Endothelial cell of umbilical vein (primary cell): Measurements from ENCODE around the gene CACNA1E. TPM values are rescaled to one million over a fixed set of nuclear protein-coding genes. Genes with fewer than 3 reads are reported as not detected.

Experiments
- BruUV-seq: library from RNA; stranded (reverse); fragments of 400-500 nt; replicated peaks from 2 replicates; lab custom pipeline; 2021; lab: Mats Ljungman, UMichigan
- CTCF ChIA-PET: fragments of 300-600, 350-600 bp; sonication (Branson Sonifier 250); formaldehyde crosslinking; loops from one replicate; lab custom pipeline; 2021; ENCODE audit warnings: antibody characterized with exemption, inconsistent platforms; lab: Charles Lee
- POLR2A ChIA-PET: fragments of 300-600, 350-600 bp; sonication (Branson Sonifier 250); formaldehyde crosslinking; loops from one replicate; lab custom pipeline; 2021; ENCODE audit warnings: antibody characterized with exemption, inconsistent platforms; lab: Charles Lee
- DNase-seq: peaks from one replicate; pipeline ENCODE4 v3.0.0-alpha.2; 2011; ENCODE audit warnings: low read depth, low spot score
- FAIRE-seq: peaks from 2 replicates; lab custom pipeline; 2011; peaks lifted over from hg19 to GRCh38; lab: Jason Lieb, UNC
- H2AFZ ChIP-seq: 2 replicates; pipeline ENCODE4 v1.6.0; 2012; ENCODE audit warnings: low read depth, low read length, control low read depth, inconsistent platforms
- H3K27ac ChIP-seq: 2 replicates; pipeline ENCODE4 v1.5.1; 2011; ENCODE audit warnings: low read depth, mild to moderate bottlenecking, control low read depth, low read length, moderate library complexity; ENCODE audit not compliant: insufficient read depth
- H3K27me3 ChIP-seq, 2 experiments: 2 replicates each; pipeline versions ENCODE4 v1.6.0 to v1.6.1; 2011; ENCODE audit warnings: low read length in 2 of 2, mixed read lengths in 1 of 2; ENCODE audit not compliant: control insufficient read depth in 2 of 2, insufficient read depth in 2 of 2
- H3K36me3 ChIP-seq, 2 experiments: 2 replicates in 1 of 2; 3 replicates in 1 of 2; pipeline ENCODE4 v1.5.1; 2011; ENCODE audit warnings: low read length in 2 of 2, mild to moderate bottlenecking in 1 of 2, moderate library complexity in 1 of 2; ENCODE audit not compliant: control insufficient read depth in 2 of 2, insufficient read depth in 2 of 2; ENCODE audit errors: extremely low read depth in 1 of 2
- H3K4me1 ChIP-seq: 3 replicates; pipeline ENCODE4 v1.5.1; 2011; ENCODE audit warnings: mild to moderate bottlenecking, low read length; ENCODE audit not compliant: control insufficient read depth, insufficient read depth; ENCODE audit errors: extremely low read depth
- H3K4me2 ChIP-seq: 2 replicates; pipeline ENCODE4 v1.6.1; 2011; ENCODE audit warnings: low read length, control low read depth, mixed read lengths; ENCODE audit not compliant: insufficient read depth
- H3K4me3 ChIP-seq, 3 experiments: fragments of 200-600 bp in 1 of 3; sonication (generic), shearing (Covaris generic) in 1 of 3; replicated peaks in 1 of 3; 2 replicates each; pipeline ENCODE4 v1.5.1; 2011 to 2016; ENCODE audit warnings: control low read depth in 3 of 3, low read length in 3 of 3, mild to moderate bottlenecking in 2 of 3, inconsistent platforms in 1 of 3, low read depth in 1 of 3, moderate library complexity in 1 of 3; ENCODE audit not compliant: insufficient read depth in 1 of 3
- H3K79me2 ChIP-seq: 2 replicates; pipeline ENCODE4 v1.6.0; 2012; ENCODE audit warnings: low read length, inconsistent platforms; ENCODE audit not compliant: control insufficient read depth, insufficient read depth
- H3K9ac ChIP-seq: replicated peaks from 2 replicates; pipeline ENCODE3; 2011; ENCODE audit warnings: low read length, control low read depth; ENCODE audit not compliant: insufficient read depth; ENCODE audit errors: extremely low read depth
- H3K9me1 ChIP-seq: replicated peaks from 3 replicates; pipeline ENCODE4 v1.6.0; 2011; ENCODE audit warnings: mild to moderate bottlenecking, low read length; ENCODE audit not compliant: control insufficient read depth, insufficient read depth; ENCODE audit errors: extremely low read depth
- H3K9me3 ChIP-seq: replicated peaks from 2 replicates; pipeline ENCODE4 v1.5.1; 2012; ENCODE audit warnings: low read length, inconsistent platforms; ENCODE audit not compliant: control insufficient read depth, insufficient read depth
- H4K20me1 ChIP-seq: replicated peaks from 2 replicates; pipeline ENCODE3; 2011; ENCODE audit warnings: mild to moderate bottlenecking, low read length; ENCODE audit not compliant: control insufficient read depth, insufficient read depth; ENCODE audit errors: extremely low read depth
- EZH2 ChIP-seq: IDR thresholded peaks from 2 replicates; pipeline ENCODE4 v1.6.1; 2012; ENCODE audit warnings: borderline replicate concordance, low read depth, mild to moderate bottlenecking, moderate library complexity, low read length, inconsistent platforms; ENCODE audit not compliant: severe bottlenecking
- FOS ChIP-seq: IDR thresholded peaks from 2 replicates; pipeline ENCODE4 v1.6.1; 2011; ENCODE audit warnings: mild to moderate bottlenecking, low read length, moderate library complexity, borderline replicate concordance; ENCODE audit not compliant: insufficient read depth
- GATA2 ChIP-seq: IDR thresholded peaks from 2 replicates; pipeline ENCODE4 v1.7.0; 2011; ENCODE audit warnings: low read depth, mild to moderate bottlenecking, moderate library complexity, mixed read lengths, low read length; ENCODE audit not compliant: insufficient read length, insufficient read depth
- JUN ChIP-seq: IDR thresholded peaks from 2 replicates; pipeline ENCODE4 v1.6.1; 2011; ENCODE audit warnings: borderline replicate concordance, low read depth; ENCODE audit not compliant: insufficient read length, insufficient read depth
- MYC ChIP-seq: IDR thresholded peaks from one replicate; pipeline ENCODE4 v1.6.1; 2011; ENCODE audit warnings: mild to moderate bottlenecking, low read depth, low read length
- POLR2A ChIP-seq: IDR thresholded peaks from 2 replicates; pipeline ENCODE4 v1.6.1; 2012; ENCODE audit warnings: low read depth, mild to moderate bottlenecking, control low read depth, low read length
- POLR2AphosphoS5 ChIP-seq: IDR thresholded peaks from 2 replicates; pipeline ENCODE4 v1.6.1; 2012; ENCODE audit warnings: low read depth, mild to moderate bottlenecking, control low read depth, low read length, moderate library complexity; ENCODE audit not compliant: insufficient read depth
- dilution Hi-C: fragments of 300-500 bp; cut with MboI; formaldehyde crosslinking; loops from one replicate; pipeline ENCODE4 v1.15.0; 2019; ENCODE audit warnings: low sequenced_read_pairs; ENCODE audit not compliant: extremely low pct_ligation_motif_present
- intact Hi-C: fragments of 100-400 bp; cut with micrococcal nuclease; formaldehyde crosslinking; loops from one replicate; pipeline ENCODE4 v1.10.0; 2022
- polyA plus RNA-seq, 4 experiments: library from polyadenylated mRNA; depleted of rRNA in 3 of 4; stranded (reverse) in 3 of 4; unstranded in 1 of 4; fragments of >200 nt; gene quantifications; 2 replicates each; pipeline versions ENCODE4 v1.2.1 to v1.2.3, GENCODE V29; 2011 to 2012; ENCODE audit warnings: missing spikeins in 1 of 4
- total RNA-seq: library from RNA; stranded (reverse); gene quantifications from 2 replicates; pipeline ENCODE4 v1.2.3, GENCODE V29; 2021
- TF ChIP-seq, protein P1 (sequence below), 2 donors: IDR thresholded peaks; 1 replicate in 1 of 2; 2 replicates in 1 of 2; pipeline ENCODE4 v1.5.1; 2011; ENCODE audit warnings: low read length in 2 of 2, mild to moderate bottlenecking in 2 of 2, moderate library complexity in 2 of 2, control low read depth in 1 of 2, inconsistent platforms in 1 of 2, low read depth in 1 of 2; ENCODE audit not compliant: insufficient read depth in 1 of 2; ENCODE audit errors: extremely low read depth in 1 of 2
- TF ChIP-seq, protein P2 (sequence below): IDR thresholded peaks from 2 replicates; pipeline ENCODE4 v1.6.1; 2011; ENCODE audit not compliant: insufficient read depth, insufficient read length

CACNA1E gene
- total and polyA plus RNA-seq, 2 donors (not counting 3 experiments of a cell fraction or from before 2014, with no cell fraction given) = not detected

DNA sequence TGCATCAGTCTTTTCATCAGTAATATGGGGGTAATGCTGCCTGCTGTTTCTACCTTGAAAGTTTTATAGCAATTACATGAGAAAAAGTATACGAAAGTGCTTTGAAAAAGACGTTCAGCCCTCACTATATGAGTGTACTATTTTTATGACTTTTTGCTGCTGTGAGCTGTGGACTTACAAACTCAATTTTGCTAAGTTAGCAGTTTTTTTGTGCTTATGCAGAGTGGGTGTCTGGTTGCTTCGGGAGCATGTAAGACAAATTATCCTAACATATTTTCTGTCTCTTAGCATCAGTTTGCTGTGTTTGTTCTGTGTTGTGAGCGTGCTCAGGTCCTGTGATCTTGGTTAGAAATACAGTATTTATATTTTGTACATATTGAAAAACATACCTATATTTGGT lies 109.7 kb downstream of the CACNA1E start:
- POLR2A ChIA-PET = no interaction called here
- H3K4me2 ChIP-seq = no peak overlapping the region
- H4K20me1 ChIP-seq = no peaks in the 10 kb centered on the region
- H3K4me1 ChIP-seq = no peaks in the 10 kb centered on the region
- no peak for DNase-seq
- H3K27ac ChIP-seq = no peak overlapping the region
- H3K36me3 ChIP-seq = no peaks in the 10 kb centered on the region
- no peaks in the 10 kb centered on the region for H3K79me2 ChIP-seq
- CTCF ChIA-PET = no interaction called here
- H3K9me3 ChIP-seq = no peaks in the 10 kb centered on the region
- TF ChIP-seq FOS (no peak), EZH2 (no peak), JUN (no peak), MYC (no peak), POLR2AphosphoS5 (no peak), POLR2A (no peak), GATA2 (no peak)
- TF ChIP-seq, protein P1, sequence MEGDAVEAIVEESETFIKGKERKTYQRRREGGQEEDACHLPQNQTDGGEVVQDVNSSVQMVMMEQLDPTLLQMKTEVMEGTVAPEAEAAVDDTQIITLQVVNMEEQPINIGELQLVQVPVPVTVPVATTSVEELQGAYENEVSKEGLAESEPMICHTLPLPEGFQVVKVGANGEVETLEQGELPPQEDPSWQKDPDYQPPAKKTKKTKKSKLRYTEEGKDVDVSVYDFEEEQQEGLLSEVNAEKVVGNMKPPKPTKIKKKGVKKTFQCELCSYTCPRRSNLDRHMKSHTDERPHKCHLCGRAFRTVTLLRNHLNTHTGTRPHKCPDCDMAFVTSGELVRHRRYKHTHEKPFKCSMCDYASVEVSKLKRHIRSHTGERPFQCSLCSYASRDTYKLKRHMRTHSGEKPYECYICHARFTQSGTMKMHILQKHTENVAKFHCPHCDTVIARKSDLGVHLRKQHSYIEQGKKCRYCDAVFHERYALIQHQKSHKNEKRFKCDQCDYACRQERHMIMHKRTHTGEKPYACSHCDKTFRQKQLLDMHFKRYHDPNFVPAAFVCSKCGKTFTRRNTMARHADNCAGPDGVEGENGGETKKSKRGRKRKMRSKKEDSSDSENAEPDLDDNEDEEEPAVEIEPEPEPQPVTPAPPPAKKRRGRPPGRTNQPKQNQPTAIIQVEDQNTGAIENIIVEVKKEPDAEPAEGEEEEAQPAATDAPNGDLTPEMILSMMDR (IDR thresholded peaks at IDR 0.05; ENCODE audit: extremely low read depth in 1 of 2, insufficient read depth in 1 of 2, low read depth in 1 of 2, low read length in 2 of 2) = no peak
- TF ChIP-seq, protein P2, sequence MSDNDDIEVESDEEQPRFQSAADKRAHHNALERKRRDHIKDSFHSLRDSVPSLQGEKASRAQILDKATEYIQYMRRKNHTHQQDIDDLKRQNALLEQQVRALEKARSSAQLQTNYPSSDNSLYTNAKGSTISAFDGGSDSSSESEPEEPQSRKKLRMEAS = no peak
- no peak for FAIRE-seq
- dilution Hi-C loops = no loop called here
- H3K9ac ChIP-seq = no peak overlapping the region
- BruUV-seq = no TSS peak
- no peak overlapping the region for H3K4me3 ChIP-seq
- no peak overlapping the region for H2AFZ ChIP-seq
- H3K27me3 ChIP-seq = no peaks in the 10 kb centered on the region
- intact Hi-C loops = no loop called here
- H3K9me1 ChIP-seq = no peaks in the 10 kb centered on the region
